NCI-H345 (cell line): Measurements from ENCODE around the gene PPP4R2.
A peak's percentile ranks its signal among the peaks of the same experiment; 100 is the strongest.
"Not testable (repeated sequence)": the region's sequence is repeated elsewhere in the genome, so short reads cannot be mapped to it uniquely, and the experiment has no call there.

ENCODE experiments used
- DNase-seq: peaks from one replicate; lab custom pipeline; 2025; lab: John Stamatoyannopoulos, UW

PPP4R2 gene

DNA sequence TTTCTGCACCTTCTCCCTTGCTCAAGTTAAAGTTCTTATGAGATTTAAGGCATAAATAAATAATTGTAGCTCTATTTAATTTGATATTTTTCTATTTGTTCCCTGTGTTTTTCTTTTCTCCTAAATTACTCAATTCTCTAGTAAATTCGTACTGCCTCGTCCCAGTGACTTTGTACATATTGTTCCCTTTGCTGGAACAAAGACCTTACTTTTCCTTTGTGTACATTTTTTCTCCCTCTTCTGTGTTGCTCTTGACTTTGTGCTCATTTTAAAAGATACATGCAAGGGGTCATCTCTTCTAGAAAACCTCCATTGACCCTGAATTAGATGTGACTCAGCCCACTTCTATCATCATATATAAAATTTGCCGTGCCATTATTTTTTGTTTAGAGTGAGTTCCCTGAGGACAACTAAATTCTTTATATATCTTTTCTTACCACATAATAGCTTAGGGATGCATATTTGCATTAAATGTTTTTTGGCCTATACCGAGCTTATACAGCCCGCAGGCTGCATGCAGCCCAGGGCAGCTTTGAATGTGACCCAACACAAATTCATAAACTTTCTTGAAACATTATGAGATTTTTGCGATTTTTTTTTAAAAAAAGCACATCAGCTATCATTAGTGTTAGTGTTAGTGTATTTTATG lies 29.6 kb downstream of the PPP4R2 start:
- no peak for DNase-seq

GRCh38 chr3:73026760-73027113 lies 30.1 kb downstream of the PPP4R2 start:
- no peak for DNase-seq

DNA sequence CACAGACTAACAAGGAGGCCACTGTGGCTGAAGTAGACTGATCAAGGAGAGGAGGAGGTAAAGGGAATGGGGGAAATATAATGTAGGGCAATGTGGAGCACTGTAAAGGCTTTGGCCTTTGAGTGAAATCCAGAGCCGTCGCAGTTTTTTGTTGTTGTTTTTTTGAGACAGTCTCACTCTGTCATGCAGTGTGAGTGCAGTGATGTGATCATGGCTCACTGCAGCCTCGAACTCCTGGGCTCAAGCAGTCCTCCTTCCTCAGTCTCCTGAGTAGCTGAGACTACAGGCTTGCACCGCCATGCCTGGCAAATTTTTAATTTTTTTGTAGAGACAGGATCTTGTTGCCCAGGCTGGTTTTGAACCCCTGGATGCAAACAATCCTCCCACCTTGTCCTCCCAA lies 32.2 kb downstream of the PPP4R2 start:
- DNase-seq, result no peak

DNA sequence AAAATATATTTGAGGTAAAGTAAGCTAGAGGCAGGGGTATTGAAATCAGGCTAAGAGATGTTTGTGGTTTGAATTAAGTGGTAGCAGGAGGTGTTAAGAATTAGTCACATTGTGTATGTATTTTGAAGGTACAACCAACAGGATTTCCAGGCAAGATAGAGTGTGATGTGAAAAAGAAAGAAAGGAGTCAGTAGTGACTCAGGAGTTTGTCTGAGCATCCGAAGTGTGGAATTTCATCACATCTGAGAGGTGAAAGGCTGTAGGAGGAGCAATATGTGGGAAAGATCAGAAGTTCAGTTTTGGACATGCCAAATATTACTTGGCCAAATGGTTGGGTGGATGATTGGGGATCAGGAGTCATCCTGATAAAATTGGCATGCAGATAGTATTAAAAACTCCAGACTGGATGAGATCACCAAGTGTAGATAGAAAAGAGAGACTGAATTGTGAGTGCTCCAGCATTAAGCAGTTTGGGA lies 32.7 kb downstream of the PPP4R2 start:
- no peak for DNase-seq

- no peak for DNase-seq
Observed at GRCh38 chr3:73030073-73030597, 33.5 kb downstream of the PPP4R2 start.

- DNase-seq, result no peak
Observed at GRCh38 chr3:73031573-73032103, 35.0 kb downstream of the PPP4R2 start.

GRCh38 chr3:73036694-73037591 lies 40.3 kb downstream of the PPP4R2 start:
- no peak for DNase-seq

DNA sequence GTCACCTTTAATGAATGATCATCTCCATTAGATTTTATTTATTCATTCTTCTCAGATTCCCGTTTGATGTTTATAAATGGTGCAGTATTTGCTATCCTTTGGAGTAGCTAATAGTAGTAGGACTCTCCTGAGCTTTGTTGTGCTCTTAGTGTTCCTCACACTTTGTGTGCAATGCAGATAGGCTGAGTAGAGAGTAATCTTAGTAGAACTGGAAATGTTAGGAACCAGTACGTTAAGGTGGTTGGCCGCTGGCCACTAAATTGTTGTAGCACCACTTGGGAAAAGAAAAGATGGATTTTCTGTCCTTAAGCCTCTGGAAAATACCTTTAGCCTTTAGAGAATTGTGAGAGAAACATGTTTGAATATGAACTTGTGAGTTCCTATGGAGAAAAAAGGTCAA lies 44.9 kb downstream of the PPP4R2 start:
- DNase-seq, result no peak

- DNase-seq, result no peak
Observed at GRCh38 chr3:73043414-73043813, 46.8 kb downstream of the PPP4R2 start.

GRCh38 chr3:73045391-73045790 lies 48.8 kb downstream of the PPP4R2 start:
- DNase-seq, result no peak

- DNase-seq, result no peak
Observed at GRCh38 chr3:73046195-73046594, 49.6 kb downstream of the PPP4R2 start.

DNA sequence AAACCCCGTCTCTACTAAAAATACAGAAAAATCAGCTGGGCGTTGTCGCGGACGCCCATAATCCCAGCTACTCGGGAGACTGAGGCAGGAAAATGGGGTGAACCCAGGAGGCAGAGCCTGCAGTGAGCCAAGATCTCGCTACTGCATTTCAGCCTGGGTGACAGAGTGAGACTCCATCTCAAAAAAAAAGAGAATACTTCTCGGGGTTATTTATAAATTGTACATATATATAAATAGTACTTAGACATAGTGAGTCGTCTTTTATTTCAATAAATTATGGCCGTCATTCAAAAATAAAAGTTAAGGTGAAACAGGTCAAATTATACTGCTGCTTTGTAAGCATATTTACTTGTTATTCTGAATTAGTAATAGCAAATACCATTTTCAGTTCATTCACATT lies 52.7 kb downstream of the PPP4R2 start:
- DNase-seq, result no peak

DNA sequence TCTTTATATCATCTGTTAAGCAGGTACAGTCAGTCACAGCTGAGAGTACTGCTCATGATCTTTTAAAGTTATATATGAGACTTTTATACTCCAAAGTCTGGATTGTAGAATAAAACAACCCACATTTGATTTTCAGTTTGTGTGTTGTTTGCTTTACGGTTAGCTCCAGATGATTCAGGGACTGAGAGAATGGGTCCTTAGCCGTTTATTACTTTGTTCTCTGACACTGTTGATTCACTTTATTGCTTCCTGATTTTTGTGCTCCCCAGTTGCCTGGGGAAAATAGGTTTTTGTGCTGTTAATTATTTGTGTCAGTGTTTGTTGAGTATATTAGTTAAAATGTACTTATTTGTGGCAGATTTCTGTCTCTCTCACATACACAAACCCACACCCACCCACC lies 56.2 kb downstream of the PPP4R2 start:
- no peak for DNase-seq

DNA sequence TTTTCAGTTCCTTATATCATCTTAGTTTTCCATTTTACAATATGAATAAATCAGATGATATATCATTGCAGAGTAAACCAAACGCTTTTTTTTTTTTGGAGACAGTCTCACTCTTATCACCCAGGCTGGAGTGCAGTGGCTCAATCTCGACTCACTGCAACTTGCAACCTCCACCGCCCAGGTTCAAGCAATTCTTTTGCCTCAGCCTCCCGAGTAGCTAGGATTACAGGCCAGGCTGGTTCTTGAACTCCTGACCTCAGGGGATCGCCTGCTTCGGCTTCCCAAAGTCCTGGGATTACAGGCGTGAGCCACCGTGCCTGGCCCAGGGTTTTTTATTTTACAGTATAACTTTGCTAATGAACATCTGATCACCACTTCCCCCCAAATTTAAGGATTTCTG lies 59.0 kb downstream of the PPP4R2 start:
- no peak for DNase-seq

GRCh38 chr3:73056014-73056844 lies 59.6 kb downstream of the PPP4R2 start:
- peak; percentile 18 for DNase-seq

GRCh38 chr3:73056845-73057150 lies 60.2 kb downstream of the PPP4R2 start:
- DNase-seq, result no peak

GRCh38 chr3:73060302-73060723 lies 63.7 kb downstream of the PPP4R2 start:
- no peak for DNase-seq

GRCh38 chr3:73061416-73061815 lies 64.8 kb downstream of the PPP4R2 start, which contains the start of gene EBLN2:
Gene EBLN2 (plus strand): TSS chr3:73061659. CDS start chr3:73062082, 423 bp downstream.
- DNase-seq, result no peak

DNA sequence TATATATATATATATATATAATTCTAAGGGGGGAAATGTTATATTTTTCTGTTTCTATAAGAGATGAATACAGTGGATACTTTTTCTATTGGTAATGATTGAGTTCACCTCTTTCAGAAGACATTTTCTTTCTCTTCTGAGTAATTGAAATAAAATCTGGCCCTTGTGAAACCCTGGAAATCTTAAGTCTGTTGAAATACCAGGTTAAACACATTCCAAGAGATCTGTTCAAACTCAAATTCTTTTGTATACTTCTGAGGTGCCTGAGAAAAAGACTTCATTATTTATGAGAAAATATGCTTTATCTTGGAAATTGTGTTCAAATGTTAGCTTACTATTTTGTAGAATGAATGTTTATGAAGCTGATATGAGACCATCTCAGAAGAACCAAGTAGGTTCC lies 69.6 kb downstream of the PPP4R2 start:
- not testable (repeated sequence) for DNase-seq

GRCh38 chr3:73068419-73068818 lies 71.8 kb downstream of the PPP4R2 start:
- no peak for DNase-seq

DNA sequence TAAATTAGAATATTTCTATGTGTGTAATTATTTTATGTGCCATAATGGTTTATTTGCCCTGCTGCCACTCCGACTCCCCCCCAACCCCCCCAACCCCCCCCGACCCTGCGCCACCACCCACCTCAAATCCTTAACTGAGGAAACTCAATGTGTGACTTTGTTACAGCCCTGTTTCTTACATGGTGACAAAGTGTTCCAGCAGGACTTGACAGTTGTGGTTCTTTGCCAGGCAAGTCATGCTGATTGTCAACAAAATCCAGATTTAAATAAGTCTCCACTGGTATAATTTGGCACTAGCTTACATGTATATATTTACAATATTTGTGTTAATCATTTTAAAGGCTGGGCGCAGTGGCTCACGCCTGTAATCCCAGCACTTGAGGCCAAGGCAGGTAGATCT lies 72.6 kb downstream of the PPP4R2 start:
- DNase-seq, result no peak
